NT2/D1 (cell line): ENCODE data around the gene SETD6.

Experiments used
- DNase-seq: peaks from one replicate; pipeline ENCODE4 v3.0.0-alpha.2; 2011; ENCODE audit warnings: low read depth, low spot score
- H3K27me3 ChIP-seq: 2 replicates; pipeline ENCODE4 v1.6.0; 2011; ENCODE audit warnings: mild to moderate bottlenecking; ENCODE audit not compliant: insufficient read length, insufficient read depth
- H3K36me3 ChIP-seq: 2 replicates; pipeline ENCODE4 v1.6.1; 2011; ENCODE audit warnings: mild to moderate bottlenecking, low read length, mixed read lengths; ENCODE audit not compliant: insufficient read depth, insufficient read length
- H3K4me1 ChIP-seq: 2 replicates; pipeline ENCODE4 v1.5.1; 2011; ENCODE audit not compliant: insufficient read depth, insufficient read length
- H3K4me3 ChIP-seq: 2 replicates; pipeline ENCODE4 v1.5.1; 2011; ENCODE audit warnings: low read depth; ENCODE audit not compliant: insufficient read length
- H3K9ac ChIP-seq: 2 replicates; pipeline ENCODE4 v1.6.0; 2011; ENCODE audit warnings: low read depth; ENCODE audit not compliant: insufficient read length
- H3K9me3 ChIP-seq: 2 replicates; pipeline ENCODE4 v1.5.1; 2011; ENCODE audit warnings: mild to moderate bottlenecking, low read length; ENCODE audit not compliant: insufficient read depth
- SUZ12 ChIP-seq: IDR thresholded peaks from 2 replicates; pipeline ENCODE4 v1.6.1; 2011; ENCODE audit not compliant: insufficient read length, insufficient read depth; ENCODE audit errors: extremely low read depth
- YY1 ChIP-seq: IDR thresholded peaks from 2 replicates; pipeline ENCODE4 v1.6.1; 2011; ENCODE audit not compliant: insufficient read length, insufficient read depth
- ZNF274 ChIP-seq: IDR thresholded peaks from 2 replicates; pipeline ENCODE4 v1.6.1; 2011; ENCODE audit warnings: mild to moderate bottlenecking, low read depth, low read length

Gene SETD6

GRCh38 chr16:58518083-58518979, 3.0 kb downstream of the SETD6 start:
- Histone ChIP-seq H3K9me3 (no peaks in the 10 kb centered on the region), H3K4me1 (peaks cover 5% of the 10 kb centered on the region), H3K27me3 (no peaks in the 10 kb centered on the region), H3K9ac (no peak overlapping the region), H3K36me3 (peaks cover 70% of the 10 kb centered on the region), H3K4me3 (no peak overlapping the region)
- no peak for DNase-seq
- TF ChIP-seq ZNF274 (no peak), YY1 (no peak), SUZ12 (no peak)

GRCh38 chr16:58518980-58519368, 3.7 kb downstream of the SETD6 start:
- peaks cover 77% of the 10 kb centered on the region for H3K36me3 ChIP-seq
- TF ChIP-seq SUZ12 (no peak), YY1 (no peak), ZNF274 (no peak)
- DNase-seq: no peak
- peaks cover 5% of the 10 kb centered on the region for H3K4me1 ChIP-seq
- H3K9ac ChIP-seq: no peak overlapping the region
- no peaks in the 10 kb centered on the region for H3K27me3 ChIP-seq
- H3K4me3 ChIP-seq: no peak overlapping the region
- H3K9me3 ChIP-seq: no peaks in the 10 kb centered on the region

GRCh38 chr16:58519707-58520106, 4.4 kb downstream of the SETD6 start:
- Histone ChIP-seq H3K36me3 (peaks cover 84% of the 10 kb centered on the region), H3K4me3 (no peak overlapping the region), H3K9me3 (no peaks in the 10 kb centered on the region), H3K27me3 (no peaks in the 10 kb centered on the region), H3K9ac (no peak overlapping the region), H3K4me1 (peaks cover 5% of the 10 kb centered on the region)
- TF ChIP-seq SUZ12: no peak
- no peak for TF ChIP-seq YY1
- no peak for TF ChIP-seq ZNF274
- DNase-seq: no peak

- Histone ChIP-seq H3K4me3 (no peak overlapping the region), H3K9ac (no peak overlapping the region), H3K27me3 (no peaks in the 10 kb centered on the region), H3K36me3 (peaks cover 92% of the 10 kb centered on the region), H3K4me1 (no peaks in the 10 kb centered on the region), H3K9me3 (no peaks in the 10 kb centered on the region)
- TF ChIP-seq YY1 (no peak), ZNF274 (no peak), SUZ12 (no peak)
- DNase-seq: no peak
These were observed 14.9 kb downstream of the SETD6 start for GRCh38 chr16:58530179-58530578.

- DNase-seq: no peak
- Histone ChIP-seq H3K27me3 (no peaks in the 10 kb centered on the region), H3K9me3 (no peaks in the 10 kb centered on the region), H3K4me3 (no peak overlapping the region), H3K9ac (no peak overlapping the region), H3K4me1 (no peaks in the 10 kb centered on the region), H3K36me3 (peaks cover 91% of the 10 kb centered on the region)
- no peak for TF ChIP-seq ZNF274
- no peak for TF ChIP-seq SUZ12
- TF ChIP-seq YY1: no peak
These were observed 17.1 kb downstream of the SETD6 start for GRCh38 chr16:58532414-58532813.

- Histone ChIP-seq H3K27me3 (no peaks in the 10 kb centered on the region), H3K4me1 (no peaks in the 10 kb centered on the region), H3K9me3 (no peaks in the 10 kb centered on the region), H3K36me3 (peaks cover 91% of the 10 kb centered on the region), H3K9ac (no peak overlapping the region), H3K4me3 (no peak overlapping the region)
- TF ChIP-seq YY1 (no peak), ZNF274 (no peak), SUZ12 (no peak)
- no peak for DNase-seq
These were observed 18.6 kb downstream of the SETD6 start for GRCh38 chr16:58533751-58534470.

GRCh38 chr16:58535100-58535499, 19.8 kb downstream of the SETD6 start:
- Histone ChIP-seq H3K9me3 (no peaks in the 10 kb centered on the region), H3K9ac (no peak overlapping the region), H3K4me1 (no peaks in the 10 kb centered on the region), H3K4me3 (no peak overlapping the region), H3K36me3 (peaks cover 91% of the 10 kb centered on the region), H3K27me3 (no peaks in the 10 kb centered on the region)
- DNase-seq: no peak
- no peak for TF ChIP-seq ZNF274
- no peak for TF ChIP-seq SUZ12
- TF ChIP-seq YY1: no peak
